Neutrophil (primary cell): ENCODE data around the gene SYNC.
"Not testable (repeated sequence)": the region's sequence is repeated elsewhere in the genome, so short reads cannot be mapped to it uniquely, and the experiment has no call there.

Experiments
- H3K27ac ChIP-seq: fragments of 200-600 bp; sonication (generic); 2 replicates; pipeline ENCODE4 v1.5.1; 2016; ENCODE audit warnings: mild to moderate bottlenecking, moderate library complexity
- H3K27me3 ChIP-seq: fragments of 200-600 bp; sonication (generic); 2 replicates; pipeline ENCODE4 v1.6.0; 2016; ENCODE audit warnings: mild to moderate bottlenecking
- H3K36me3 ChIP-seq: fragments of 200-600 bp; sonication (generic); 2 replicates; pipeline ENCODE4 v1.5.1; 2017
- H3K4me1 ChIP-seq, 2 experiments: fragments of 200-600 bp in 1 of 2; sonication (generic) in 1 of 2; 1 replicate in 1 of 2; 2 replicates in 1 of 2; pipeline versions ENCODE4 v1.5.1 to v1.6.1; 2013 to 2016; ENCODE audit warnings: low read depth in 1 of 2, low read length in 1 of 2, mild to moderate bottlenecking in 1 of 2, moderate library complexity in 1 of 2; ENCODE audit not compliant: control insufficient read depth in 1 of 2, insufficient read depth in 1 of 2
- H3K4me3 ChIP-seq, 2 experiments: fragments of 200-600 bp in 1 of 2; sonication (generic) in 1 of 2; 1 replicate in 1 of 2; 2 replicates in 1 of 2; pipeline ENCODE4 v1.5.1; 2013 to 2016; ENCODE audit warnings: low read depth in 1 of 2, low read length in 1 of 2, mild to moderate bottlenecking in 1 of 2, moderate library complexity in 1 of 2
- H3K9me3 ChIP-seq: fragments of 200-600 bp; sonication (generic); 2 replicates; pipeline ENCODE4 v1.5.1; 2016
- TF ChIP-seq, protein P1 (sequence below): fragments of 200-600 bp; sonication (generic); IDR thresholded peaks from 2 replicates; pipeline ENCODE4 v1.5.1; 2016; ENCODE audit warnings: antibody characterized with exemption

Gene SYNC

DNA sequence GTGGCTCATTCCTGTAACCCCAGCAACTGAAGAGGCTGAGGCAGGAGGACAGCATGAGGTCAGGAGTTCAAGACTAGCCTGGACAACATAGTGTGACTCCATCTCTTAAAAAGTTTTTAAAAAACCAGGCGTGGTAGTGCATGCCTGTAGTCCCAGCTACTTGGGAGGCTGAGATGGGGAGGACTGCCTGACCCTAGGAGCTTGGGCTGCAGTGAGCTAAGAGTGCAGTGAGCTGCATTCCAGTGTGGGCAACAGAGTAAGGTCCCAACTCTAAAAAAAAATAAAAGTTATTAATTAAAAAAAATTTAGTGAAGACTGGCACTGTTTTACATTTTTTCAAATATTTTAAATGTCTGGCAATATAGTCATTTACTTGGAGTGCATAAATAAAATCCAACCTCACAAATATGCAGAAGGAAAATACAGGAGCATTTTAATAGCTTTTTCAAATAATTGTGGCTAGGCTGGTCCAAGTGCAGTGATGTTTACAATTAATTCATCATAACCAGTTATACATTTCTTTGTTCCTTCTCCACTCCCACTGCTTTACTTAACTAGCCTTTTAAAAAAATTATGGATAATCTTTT, 63.0 kb downstream of the SYNC start:
- peaks cover 4 to 20% of the 10 kb centered on the region in 2 experiments for H3K4me1 ChIP-seq
- H3K36me3 ChIP-seq, result peaks cover 4% of the 10 kb centered on the region
- TF ChIP-seq, protein P1, sequence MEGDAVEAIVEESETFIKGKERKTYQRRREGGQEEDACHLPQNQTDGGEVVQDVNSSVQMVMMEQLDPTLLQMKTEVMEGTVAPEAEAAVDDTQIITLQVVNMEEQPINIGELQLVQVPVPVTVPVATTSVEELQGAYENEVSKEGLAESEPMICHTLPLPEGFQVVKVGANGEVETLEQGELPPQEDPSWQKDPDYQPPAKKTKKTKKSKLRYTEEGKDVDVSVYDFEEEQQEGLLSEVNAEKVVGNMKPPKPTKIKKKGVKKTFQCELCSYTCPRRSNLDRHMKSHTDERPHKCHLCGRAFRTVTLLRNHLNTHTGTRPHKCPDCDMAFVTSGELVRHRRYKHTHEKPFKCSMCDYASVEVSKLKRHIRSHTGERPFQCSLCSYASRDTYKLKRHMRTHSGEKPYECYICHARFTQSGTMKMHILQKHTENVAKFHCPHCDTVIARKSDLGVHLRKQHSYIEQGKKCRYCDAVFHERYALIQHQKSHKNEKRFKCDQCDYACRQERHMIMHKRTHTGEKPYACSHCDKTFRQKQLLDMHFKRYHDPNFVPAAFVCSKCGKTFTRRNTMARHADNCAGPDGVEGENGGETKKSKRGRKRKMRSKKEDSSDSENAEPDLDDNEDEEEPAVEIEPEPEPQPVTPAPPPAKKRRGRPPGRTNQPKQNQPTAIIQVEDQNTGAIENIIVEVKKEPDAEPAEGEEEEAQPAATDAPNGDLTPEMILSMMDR, result no peak
- no peaks in the 10 kb centered on the region for H3K27me3 ChIP-seq
- no peak overlapping the region for H3K4me3 ChIP-seq
- H3K27ac ChIP-seq, result no peak overlapping the region
- no peaks in the 10 kb centered on the region for H3K9me3 ChIP-seq

DNA sequence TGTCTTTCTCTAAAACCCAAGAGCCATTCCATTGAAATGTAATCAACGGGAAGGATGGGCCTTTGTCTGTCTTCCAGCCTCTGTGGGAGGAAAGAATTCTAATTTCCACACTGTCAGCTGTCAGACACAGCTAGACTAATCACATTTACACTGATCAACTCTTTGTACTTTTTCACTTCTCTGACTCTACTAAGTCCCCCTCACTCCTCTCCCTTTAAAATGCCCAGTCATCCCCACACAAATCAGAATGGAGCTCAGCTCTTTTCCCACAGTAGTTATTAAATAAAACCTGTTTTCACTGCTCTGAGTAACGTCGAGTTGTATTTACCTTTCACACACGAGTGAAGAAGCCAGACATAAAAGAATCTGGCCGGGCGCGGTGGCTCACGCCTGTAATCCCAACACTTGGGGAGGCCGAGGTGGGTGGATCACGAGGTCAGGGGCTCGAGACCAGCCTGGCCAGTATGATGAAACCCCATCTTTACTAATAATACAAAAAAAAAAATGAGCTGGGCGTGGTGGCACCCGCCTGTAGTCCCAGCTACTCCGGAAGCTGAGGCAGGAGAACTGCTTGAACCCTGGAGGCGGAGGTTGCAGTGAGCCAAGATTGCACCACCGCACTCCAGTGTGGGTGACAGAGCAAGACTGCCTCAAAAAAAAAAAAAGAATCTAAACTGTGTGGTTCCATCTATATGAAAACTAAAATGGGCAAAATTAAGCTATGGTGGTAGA, 65.5 kb downstream of the SYNC start:
- H3K4me1 ChIP-seq, result peaks cover 4 to 17% of the 10 kb centered on the region in 2 experiments
- H3K27ac ChIP-seq, result peak overlapping the region; percentile 66
- H3K36me3 ChIP-seq, result peaks cover 28% of the 10 kb centered on the region
- TF ChIP-seq, protein P1, result no peak
- H3K27me3 ChIP-seq, result no peaks in the 10 kb centered on the region
- no peak overlapping the region for H3K4me3 ChIP-seq
- no peaks in the 10 kb centered on the region for H3K9me3 ChIP-seq

DNA sequence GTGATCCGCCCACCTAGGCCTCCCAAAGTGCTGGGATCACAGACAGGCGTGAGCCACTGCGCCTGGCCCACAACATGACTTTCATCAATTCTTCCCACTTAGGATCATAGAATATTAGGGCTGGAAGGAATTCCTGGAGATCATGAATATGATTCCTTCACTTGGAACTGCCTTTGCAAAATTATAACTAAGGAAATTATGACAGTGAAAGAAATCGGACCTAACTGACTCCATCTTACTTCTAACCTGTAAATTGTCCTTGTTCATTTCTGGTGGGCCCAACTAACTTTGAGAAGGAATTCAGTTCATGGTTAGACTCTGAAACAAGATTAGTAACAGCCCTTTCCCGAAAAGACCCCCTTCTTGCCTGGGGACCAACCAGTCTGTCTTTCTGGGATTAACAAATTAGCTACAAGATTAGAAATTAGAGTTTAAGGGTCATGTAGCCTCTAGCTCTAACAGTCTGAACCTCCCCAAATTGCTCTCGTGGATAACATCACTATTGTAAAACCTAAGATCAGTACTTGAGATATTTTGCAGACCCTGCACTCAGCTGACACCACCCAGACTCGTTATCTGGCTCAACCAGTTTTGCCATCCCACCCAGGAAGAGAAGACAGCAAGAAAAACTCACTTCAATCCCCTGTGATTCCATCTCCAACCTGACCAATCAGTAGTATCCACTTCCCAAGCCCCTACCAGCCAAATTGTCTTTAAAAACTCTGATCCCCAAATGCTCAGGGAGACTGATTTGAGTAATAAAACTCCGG, 66.9 kb downstream of the SYNC start:
- H3K27me3 ChIP-seq, result no peaks in the 10 kb centered on the region
- H3K9me3 ChIP-seq, result no peaks in the 10 kb centered on the region
- no peak overlapping the region for H3K4me3 ChIP-seq
- H3K27ac ChIP-seq, result no peak overlapping the region
- TF ChIP-seq, protein P1, result no peak
- peaks cover 31% of the 10 kb centered on the region for H3K36me3 ChIP-seq
- peaks cover 4 to 17% of the 10 kb centered on the region in 2 experiments for H3K4me1 ChIP-seq

DNA sequence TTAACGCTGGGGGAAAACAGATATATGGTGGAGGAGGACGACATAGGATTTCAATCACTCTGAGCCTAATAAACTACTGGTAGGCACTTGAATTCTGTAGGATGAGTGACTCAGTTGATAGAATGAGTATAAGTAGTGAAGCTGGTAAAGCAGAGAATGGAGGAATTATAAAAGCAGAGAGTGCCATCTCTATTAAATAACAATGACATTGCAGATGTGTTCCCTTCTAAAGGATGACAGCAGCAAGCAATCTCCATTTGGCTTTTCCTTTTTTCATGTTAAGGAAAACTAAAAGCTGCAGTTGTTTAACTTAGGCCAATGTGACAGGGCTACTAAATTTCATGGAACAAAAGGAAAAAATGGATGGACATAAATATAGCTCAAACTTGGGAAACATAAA, 69.7 kb downstream of the SYNC start:
- H3K36me3 ChIP-seq, result peaks cover 48% of the 10 kb centered on the region
- H3K9me3 ChIP-seq, result no peaks in the 10 kb centered on the region
- peaks cover 3 to 13% of the 10 kb centered on the region in 2 experiments for H3K4me1 ChIP-seq
- H3K27ac ChIP-seq, result no peak overlapping the region
- TF ChIP-seq, protein P1, result no peak
- no peaks in the 10 kb centered on the region for H3K27me3 ChIP-seq
- H3K4me3 ChIP-seq, result no peak overlapping the region

DNA sequence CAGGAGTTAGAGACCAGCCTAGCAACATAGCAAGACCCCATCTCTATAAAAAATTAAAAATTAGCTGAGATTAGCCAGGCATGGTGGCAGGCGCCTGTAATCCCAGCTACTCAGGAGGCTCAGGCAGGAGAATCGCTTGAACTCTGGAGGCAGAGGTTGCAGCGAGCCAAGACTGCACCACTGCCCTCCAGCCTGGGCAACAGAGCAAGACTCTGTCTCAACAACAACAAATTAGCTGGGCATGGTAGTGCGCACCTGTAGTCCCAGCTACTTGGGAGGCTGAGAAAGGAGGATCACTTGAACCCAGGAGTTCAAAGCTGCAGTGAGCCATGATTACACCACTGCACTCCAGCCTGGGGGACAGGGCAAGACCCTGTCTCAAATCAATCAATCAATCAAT, 72.4 kb downstream of the SYNC start:
- H3K36me3 ChIP-seq, result peaks cover 69% of the 10 kb centered on the region
- not testable (repeated sequence) for H3K9me3 ChIP-seq, H3K4me3 ChIP-seq, H3K4me1 ChIP-seq, H3K27me3 ChIP-seq, H3K27ac ChIP-seq
